ENCODE measurements around the gene FGFRL1.
A peak's percentile ranks its signal among the peaks of the same experiment; 100 is the strongest.

Gene FGFRL1

GRCh38 chr4:1031346-1031745 lies 19.9 kb downstream of the FGFRL1 start:
- DNase-seq (ENCODE audit: low read depth, low spot score), result no peak
- POLR2A ChIA-PET, result no interaction called here
- CTCF ChIA-PET, result no interaction called here
- no peak for TF ChIP-seq CTCF (IDR thresholded peaks at IDR 0.05; ENCODE audit: insufficient read depth, low read length, missing control alignments)
- no peak overlapping the region for H3K4me3 ChIP-seq (ENCODE audit: low read depth, low read length)

- peak; percentile 14 for TF ChIP-seq CTCF (IDR thresholded peaks at IDR 0.05; ENCODE audit: insufficient read depth, low read length, missing control alignments)
- no peak overlapping the region for H3K4me3 ChIP-seq (ENCODE audit: low read depth, low read length)
- ChIA-PET CTCF (no interaction called here), POLR2A (no interaction called here)
- no peak for DNase-seq (ENCODE audit: low read depth, low spot score)
Measured at GRCh38 chr4:1031956-1032795, 20.8 kb downstream of the FGFRL1 start.

GRCh38 chr4:1032861-1033260 lies 21.4 kb downstream of the FGFRL1 start:
- TF ChIP-seq CTCF (IDR thresholded peaks at IDR 0.05; ENCODE audit: insufficient read depth, low read length, missing control alignments), result no peak
- ChIA-PET CTCF (no interaction called here), POLR2A (no interaction called here)
- H3K4me3 ChIP-seq (ENCODE audit: low read depth, low read length), result no peak overlapping the region
- no peak for DNase-seq (ENCODE audit: low read depth, low spot score)

- CTCF ChIA-PET, result no interaction called here
Measured at GRCh38 chr4:1033840-1034551, 22.6 kb downstream of the FGFRL1 start.

GRCh38 chr4:1035510-1035909 lies 24.1 kb downstream of the FGFRL1 start:
- no peak for DNase-seq (ENCODE audit: low read depth, low spot score)
- CTCF ChIA-PET, result no interaction called here
- no peak for TF ChIP-seq CTCF (IDR thresholded peaks at IDR 0.05; ENCODE audit: insufficient read depth, low read length, missing control alignments)
- H3K4me3 ChIP-seq (ENCODE audit: low read depth, low read length), result no peak overlapping the region
- POLR2A ChIA-PET, result no interaction called here

More at GRCh38 chr4:1033840-1034551, 22.6 kb downstream of the FGFRL1 start:
- H3K4me3 ChIP-seq (ENCODE audit: low read depth, low read length), result no peak overlapping the region
- DNase-seq (ENCODE audit: low read depth, low spot score), result no peak
- POLR2A ChIA-PET, result interaction anchor here (1.2 kb wide), 1 partner anchor 10 kb away, joined by 3 read pairs; no protein-coding TSS in a partner anchor
- TF ChIP-seq CTCF (IDR thresholded peaks at IDR 0.05; ENCODE audit: insufficient read depth, low read length, missing control alignments), result no peak

GRCh38 chr4:1036095-1036494 lies 24.7 kb downstream of the FGFRL1 start:
- no peak overlapping the region for H3K4me3 ChIP-seq (ENCODE audit: low read depth, low read length)
- POLR2A ChIA-PET, result no interaction called here
- DNase-seq (ENCODE audit: low read depth, low spot score), result no peak
- CTCF ChIA-PET, result interaction anchor here (0.5 kb wide), 1 partner anchor 43 kb away, joined by 3 read pairs; no protein-coding TSS in a partner anchor
- no peak for TF ChIP-seq CTCF (IDR thresholded peaks at IDR 0.05; ENCODE audit: insufficient read depth, low read length, missing control alignments)

Measured in AG04449 (cell line).